Activated T-helper 2 cell treated with anti-CD3 and anti-CD28 coated beads, Interferon-gamma antibody, Interleukin-2, Interleukin-4, amounts not matched to agents 10 μg/mL and 5 μg/mL and 100 μg/mL, durations not matched to agents 14 hours and 24 hours and 36 hours (primary cell): ENCODE measurements around the gene BPNT1. TPM values are rescaled to one million over a fixed set of nuclear protein-coding genes. Genes with fewer than 3 reads are reported as not detected.
"Not testable (repeated sequence)": the region's sequence is repeated elsewhere in the genome, so short reads cannot be mapped to it uniquely, and the experiment has no call there.

Source experiments
- DNase-seq: peaks from one replicate; pipeline ENCODE4 v3.0.0; 2021; ENCODE audit warnings: low spot score
- H3K27ac Mint-ChIP-seq: one replicate; pipeline ENCODE4 v1.8.0; 2021; ENCODE audit warnings: mixed read lengths
- H3K27me3 Mint-ChIP-seq: one replicate; pipeline ENCODE4 v1.8.0; 2021; ENCODE audit warnings: low read depth, mixed read lengths
- H3K36me3 Mint-ChIP-seq: one replicate; pipeline ENCODE4 v1.8.0; 2021; ENCODE audit warnings: low read depth, mixed read lengths
- H3K4me1 Mint-ChIP-seq: one replicate; pipeline ENCODE4 v1.8.0; 2021; ENCODE audit warnings: low read depth, mixed read lengths
- H3K4me3 Mint-ChIP-seq: one replicate; pipeline ENCODE4 v1.8.0; 2021; ENCODE audit warnings: low read depth, mild to moderate bottlenecking, moderate library complexity, mixed read lengths
- H3K9me3 Mint-ChIP-seq: one replicate; pipeline ENCODE4 v1.8.0; 2021; ENCODE audit warnings: mixed read lengths
- intact Hi-C: fragments of 100-400 bp; cut with micrococcal nuclease; formaldehyde crosslinking; loops from one replicate; pipeline ENCODE4 v1.15.1; 2023
- total RNA-seq: library from RNA; stranded (reverse); gene quantifications from 2 replicates; pipeline ENCODE4 v1.2.3, GENCODE V29; 2022

The BPNT1 gene
- total RNA-seq, 1 donor from 2014 or later: 29.8 TPM

DNA sequence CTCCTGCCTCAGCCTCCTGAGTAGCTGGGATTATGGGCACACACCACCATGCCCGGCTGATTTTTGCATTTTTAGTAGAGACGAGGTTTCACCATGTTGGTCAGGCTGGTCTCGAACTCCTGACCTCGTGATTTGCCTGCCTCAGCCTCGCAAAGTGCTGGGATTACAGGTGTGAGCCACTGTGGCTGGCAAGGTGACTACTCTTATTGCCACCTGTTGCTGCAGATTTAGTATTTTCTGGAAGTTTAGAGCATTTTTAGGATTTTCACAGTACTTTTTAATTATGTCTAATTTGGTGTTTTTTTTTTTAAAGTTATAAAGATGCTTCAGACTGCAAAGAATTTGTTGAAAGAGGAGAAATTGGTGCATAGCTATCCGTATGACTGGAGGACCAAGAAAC, 20.9 kb upstream of the BPNT1 start:
- H3K4me3 Mint-ChIP-seq: not testable (repeated sequence)

GRCh38 chr1:220099826-220100225, 10.2 kb upstream of the BPNT1 start:
- no peak overlapping the region for H3K4me3 Mint-ChIP-seq
- no peaks in the 10 kb centered on the region for H3K9me3 Mint-ChIP-seq
- H3K27ac Mint-ChIP-seq: no peak overlapping the region
- H3K36me3 Mint-ChIP-seq: peaks cover 53% of the 10 kb centered on the region
- H3K4me1 Mint-ChIP-seq: peaks cover 14% of the 10 kb centered on the region
- DNase-seq: no peak
- intact Hi-C loops: no loop called here
- H3K27me3 Mint-ChIP-seq: no peaks in the 10 kb centered on the region

More for the DNA sequence above, 20.9 kb upstream of the BPNT1 start:
- H3K27me3 Mint-ChIP-seq, H3K27ac Mint-ChIP-seq, intact Hi-C loops, H3K9me3 Mint-ChIP-seq, DNase-seq, H3K4me1 Mint-ChIP-seq: not testable (repeated sequence)
- H3K36me3 Mint-ChIP-seq: peaks cover 68% of the 10 kb centered on the region

GRCh38 chr1:220094016-220094911, 4.7 kb upstream of the BPNT1 start, which contains the start of gene IARS2:
TSS of gene IARS2 (plus strand) at chr1:220094132. CDS start at chr1:220094217, 85 bp downstream.
- peak; percentile 84 for DNase-seq
- peaks cover 15% of the 10 kb centered on the region for H3K4me1 Mint-ChIP-seq
- H3K27me3 Mint-ChIP-seq: no peaks in the 10 kb centered on the region
- H3K4me3 Mint-ChIP-seq: peak within 1 kb of the TSS; percentile 63
- H3K9me3 Mint-ChIP-seq: no peaks in the 10 kb centered on the region
- H3K36me3 Mint-ChIP-seq: peaks cover 23% of the 10 kb centered on the region
- intact Hi-C loops: loop anchor here (1.0 to 2.0 kb wide), 2 partner anchors 48 to 103 kb away; partner anchors contain the start of gene EPRS1
- H3K27ac Mint-ChIP-seq: peak within 1 kb of the TSS; percentile 52

GRCh38 chr1:220093361-220094015, 3.9 kb upstream of the BPNT1 start:
- Mint-ChIP-seq H3K27ac (no peak overlapping the region), H3K27me3 (no peaks in the 10 kb centered on the region), H3K36me3 (peaks cover 23% of the 10 kb centered on the region), H3K4me1 (peaks cover 15% of the 10 kb centered on the region), H3K4me3 (no peak overlapping the region), H3K9me3 (no peaks in the 10 kb centered on the region)
- intact Hi-C loops: loop anchor here (1.0 to 2.0 kb wide), 3 partner anchors 47 to 179 kb away; partner anchors contain the start of genes EPRS1 and RAB3GAP2
- no peak for DNase-seq

DNA sequence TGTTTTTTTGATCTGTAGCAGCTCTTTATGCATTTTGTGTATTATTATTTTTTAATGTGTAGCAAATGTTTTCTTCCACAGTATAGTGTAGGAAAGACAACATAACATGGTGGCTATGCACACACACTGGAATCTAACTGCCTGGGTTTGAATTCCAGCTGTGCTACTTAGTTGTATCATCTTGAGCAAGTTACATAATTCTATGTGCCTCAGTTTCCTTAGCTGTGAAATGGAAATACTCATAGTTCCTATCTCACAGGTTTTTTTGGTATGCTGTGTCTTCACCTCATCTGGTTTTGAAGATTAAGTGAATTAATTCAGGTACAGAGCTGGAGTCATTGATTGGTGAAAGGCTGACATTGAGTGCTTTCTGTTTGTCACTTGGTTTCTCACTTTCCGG, 3.1 kb upstream of the BPNT1 start:
- Mint-ChIP-seq H3K9me3 (no peaks in the 10 kb centered on the region), H3K4me3 (no peak overlapping the region), H3K27ac (no peak overlapping the region), H3K27me3 (no peaks in the 10 kb centered on the region), H3K36me3 (peaks cover 18% of the 10 kb centered on the region), H3K4me1 (peaks cover 12% of the 10 kb centered on the region)
- DNase-seq: no peak
- intact Hi-C loops: loop anchor here (1.0 kb wide), 1 partner anchor 180 kb away; the partner anchor contains the start of gene RAB3GAP2

- H3K27ac Mint-ChIP-seq, H3K36me3 Mint-ChIP-seq, H3K4me3 Mint-ChIP-seq, H3K27me3 Mint-ChIP-seq, intact Hi-C loops, H3K4me1 Mint-ChIP-seq, H3K9me3 Mint-ChIP-seq, DNase-seq: not testable (repeated sequence)
Observed at GRCh38 chr1:220086261-220086686, 3.3 kb downstream of the BPNT1 start.

DNA sequence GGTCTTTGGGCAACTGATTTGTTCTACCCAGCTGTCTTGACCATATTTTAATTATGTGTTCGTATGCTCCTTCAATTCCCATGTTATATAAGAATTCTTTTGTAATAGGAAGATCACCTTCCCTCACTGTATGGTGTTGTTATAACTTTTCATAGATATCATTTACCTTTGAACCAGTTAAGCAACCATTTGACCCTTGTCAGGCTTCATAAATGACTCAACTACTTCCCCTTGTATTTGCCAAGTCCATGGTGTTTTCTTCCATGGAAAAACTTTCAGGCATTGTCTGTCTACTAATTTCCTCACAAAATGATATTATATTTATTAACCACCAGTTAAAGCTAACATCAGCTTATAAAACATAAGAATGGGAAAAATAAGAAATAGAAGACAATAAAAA, 5.1 kb downstream of the BPNT1 start:
- H3K27me3 Mint-ChIP-seq: no peaks in the 10 kb centered on the region
- H3K27ac Mint-ChIP-seq: no peak overlapping the region
- peaks cover 10% of the 10 kb centered on the region for H3K36me3 Mint-ChIP-seq
- no peak overlapping the region for H3K4me3 Mint-ChIP-seq
- intact Hi-C loops: no loop called here
- no peak for DNase-seq
- peaks cover 4% of the 10 kb centered on the region for H3K4me1 Mint-ChIP-seq
- no peaks in the 10 kb centered on the region for H3K9me3 Mint-ChIP-seq

DNA sequence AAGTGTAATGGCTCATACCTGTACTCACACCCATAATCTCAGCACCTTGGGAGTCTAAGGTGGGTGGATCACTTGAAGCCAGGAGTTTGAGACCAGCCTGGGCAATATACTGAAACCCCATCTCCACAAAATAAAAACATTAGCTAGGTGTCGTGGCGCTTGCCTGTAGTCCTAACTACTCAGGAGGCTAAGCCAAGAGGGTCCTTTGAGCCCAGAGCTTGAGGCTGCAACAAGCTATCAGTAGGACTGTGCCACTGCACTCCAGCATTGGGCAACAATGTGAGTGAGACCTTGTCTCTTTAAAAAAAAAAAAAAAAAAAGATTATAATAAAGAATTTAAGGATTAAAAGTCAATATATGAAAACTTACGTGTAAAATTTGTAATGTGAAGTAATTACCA, 11.7 kb downstream of the BPNT1 start:
- no peaks in the 10 kb centered on the region for H3K9me3 Mint-ChIP-seq
- no peak overlapping the region for H3K4me3 Mint-ChIP-seq
- intact Hi-C loops: no loop called here
- H3K4me1 Mint-ChIP-seq: no peaks in the 10 kb centered on the region
- peaks cover 25% of the 10 kb centered on the region for H3K36me3 Mint-ChIP-seq
- no peak overlapping the region for H3K27ac Mint-ChIP-seq
- no peak for DNase-seq
- no peaks in the 10 kb centered on the region for H3K27me3 Mint-ChIP-seq

DNA sequence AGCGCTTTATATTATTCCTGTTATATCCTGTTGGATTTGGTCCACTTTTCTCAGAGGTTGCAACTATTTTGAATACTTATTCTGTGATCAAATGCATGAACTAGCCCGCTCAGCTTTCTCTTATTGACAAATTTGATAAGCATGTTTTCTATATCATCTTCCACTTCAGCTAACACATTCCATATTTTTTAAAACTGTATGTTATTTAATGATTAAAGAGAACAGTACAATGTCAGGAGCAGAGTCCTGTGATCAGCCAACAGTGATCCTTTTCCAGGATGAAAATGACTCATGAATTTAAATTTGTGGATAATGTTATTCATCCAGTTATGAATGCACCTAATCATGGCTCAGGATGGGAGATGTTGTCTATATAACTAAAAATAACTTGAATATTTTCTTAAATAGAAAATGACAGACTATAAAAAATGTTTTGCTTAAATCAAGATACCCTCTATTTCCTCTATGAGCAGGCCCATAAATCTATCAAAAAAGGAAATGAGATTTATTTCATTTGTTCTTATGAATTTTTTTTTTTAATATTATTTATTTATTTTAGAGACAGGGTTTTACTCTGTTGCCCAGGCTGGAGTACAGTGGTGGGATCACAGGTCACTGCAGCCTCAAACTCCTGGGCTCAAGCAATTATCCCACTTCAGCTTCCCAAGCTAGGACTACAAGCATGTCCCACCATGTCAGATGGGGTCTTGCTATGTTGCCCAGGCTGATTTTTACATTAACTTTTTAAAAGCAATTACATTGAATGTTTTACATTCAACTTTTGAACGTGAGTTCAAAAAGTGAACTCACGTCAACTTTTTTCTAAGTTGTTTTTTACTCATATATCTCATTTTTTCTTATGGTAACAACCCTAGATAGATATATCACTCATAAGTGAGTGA, 12.5 kb downstream of the BPNT1 start:
- DNase-seq: no peak
- Mint-ChIP-seq H3K27ac (no peak overlapping the region), H3K4me1 (no peaks in the 10 kb centered on the region), H3K4me3 (no peak overlapping the region), H3K27me3 (no peaks in the 10 kb centered on the region), H3K9me3 (no peaks in the 10 kb centered on the region), H3K36me3 (peaks cover 29% of the 10 kb centered on the region)
- intact Hi-C loops: no loop called here

- no peak overlapping the region for H3K4me3 Mint-ChIP-seq
- H3K9me3 Mint-ChIP-seq: no peaks in the 10 kb centered on the region
- DNase-seq: no peak
- H3K27me3 Mint-ChIP-seq: no peaks in the 10 kb centered on the region
- no peaks in the 10 kb centered on the region for H3K4me1 Mint-ChIP-seq
- intact Hi-C loops: no loop called here
- H3K36me3 Mint-ChIP-seq: peaks cover 30% of the 10 kb centered on the region
- no peak overlapping the region for H3K27ac Mint-ChIP-seq
Observed at GRCh38 chr1:220067269-220068204, 22.1 kb downstream of the BPNT1 start.

GRCh38 chr1:220062629-220063028, 27.0 kb downstream of the BPNT1 start:
- Mint-ChIP-seq H3K36me3 (peaks cover 33% of the 10 kb centered on the region), H3K27ac (no peak overlapping the region), H3K4me3 (no peak overlapping the region), H3K27me3 (no peaks in the 10 kb centered on the region), H3K4me1 (no peaks in the 10 kb centered on the region), H3K9me3 (no peaks in the 10 kb centered on the region)
- DNase-seq: no peak
- intact Hi-C loops: no loop called here
